ENCODE data around the gene NECTIN1.

GRCh38 chr11:119752946-119753345 lies 23.9 kb upstream of the NECTIN1 start:
- no peak for TF ChIP-seq EZH2 (IDR thresholded peaks at IDR 0.05; ENCODE audit: insufficient read depth, poor library complexity, severe bottlenecking)
- no peak for TF ChIP-seq EZH2phosphoT487 (IDR thresholded peaks at IDR 0.05; ENCODE audit: insufficient read depth, low read depth)
